ENCODE data around the gene ACOX1.

ACOX1 gene

GRCh38 chr17:75909051-75909811 lies 69.7 kb downstream of the ACOX1 start:
- DNase-seq = peak in 1 of 58 donors; percentile 48

GRCh38 chr17:75908201-75908600 lies 70.8 kb downstream of the ACOX1 start:
- DNase-seq = no peak

GRCh38 chr17:75906143-75906884 lies 72.7 kb downstream of the ACOX1 start:
- no peak for DNase-seq

- DNase-seq = peak; percentile 24 to 96 (median 84)
Measured at GRCh38 chr17:75904749-75905521, 74.0 kb downstream of the ACOX1 start, which contains the start of gene MRPL38. Gene MRPL38 (minus strand): TSS chr17:75904884. CDS start chr17:75904875, 9 bp downstream.

- DNase-seq = no peak
Measured at GRCh38 chr17:75902406-75902805, 76.6 kb downstream of the ACOX1 start.

- no peak for DNase-seq
Measured at GRCh38 chr17:75901727-75902126, 77.2 kb downstream of the ACOX1 start.

GRCh38 chr17:75900691-75901533 lies 78.1 kb downstream of the ACOX1 start:
- no peak for DNase-seq

- DNase-seq = no peak
Measured at GRCh38 chr17:75899767-75900468, 79.0 kb downstream of the ACOX1 start.

GRCh38 chr17:75899353-75899752 lies 79.6 kb downstream of the ACOX1 start:
- DNase-seq = no peak

- no peak for DNase-seq
Measured at GRCh38 chr17:75898791-75899190, 80.2 kb downstream of the ACOX1 start.

GRCh38 chr17:75898065-75898464 lies 80.9 kb downstream of the ACOX1 start:
- DNase-seq = no peak

GRCh38 chr17:75897160-75898019 lies 81.6 kb downstream of the ACOX1 start:
- peak in 1 of 58 donors; percentile 54 for DNase-seq

- peak in 56 of 58 donors; percentile 35 to 88 (median 73) for DNase-seq
Measured at GRCh38 chr17:75896415-75897159, 82.4 kb downstream of the ACOX1 start, which contains the start of gene TRIM65. Gene TRIM65 (minus strand): TSS chr17:75896951. CDS start chr17:75896937, 14 bp downstream.

GRCh38 chr17:75895370-75896155 lies 83.4 kb downstream of the ACOX1 start:
- no peak for DNase-seq

- DNase-seq = no peak
Measured at GRCh38 chr17:75894049-75894733, 84.8 kb downstream of the ACOX1 start.

GRCh38 chr17:75893305-75894048 lies 85.5 kb downstream of the ACOX1 start:
- DNase-seq = no peak
